ENCODE results near the gene KRT10. TPM values are rescaled to one million over a fixed set of nuclear protein-coding genes. Genes with fewer than 3 reads are reported as not detected.

The KRT10 gene
- total RNA-seq, 2 experiments from 2014 or later, result 32.2 to 37.1 TPM

DNA sequence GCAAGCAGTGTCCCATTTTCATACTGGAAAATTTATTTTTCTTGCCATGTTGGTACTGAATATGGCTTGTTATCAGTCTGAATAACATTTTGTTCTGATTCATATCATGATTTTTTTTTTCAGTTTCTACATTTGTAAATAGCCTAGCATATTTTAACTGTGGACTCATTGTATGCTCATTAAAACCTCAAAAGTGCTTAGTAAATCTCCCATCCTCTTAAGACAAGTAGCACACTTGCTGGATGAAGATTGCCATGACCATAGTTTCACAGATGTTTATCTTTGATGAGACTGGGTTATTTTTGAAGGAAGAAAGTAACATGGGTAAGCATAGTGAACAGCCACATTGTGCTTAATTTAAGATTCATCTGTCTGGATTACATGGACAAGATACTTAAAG lies 878 bp downstream of the KRT10 start:
- Mint-ChIP-seq H3K27me3 (peaks cover 11% of the 10 kb centered on the region), H3K9me3 (peaks cover 2% of the 10 kb centered on the region), H3K36me3 (ENCODE audit: low read depth) (peaks cover 21% of the 10 kb centered on the region), H3K27ac (no peak overlapping the region), H3K4me1 (ENCODE audit: low read depth) (peaks cover 33% of the 10 kb centered on the region), H3K4me3 (no peak overlapping the region)
- ChIA-PET POLR2A (no interaction called here), CTCF (no interaction called here)
- no peaks in the 10 kb centered on the region for H3K27me3 ChIP-seq (ENCODE audit: control insufficient read depth in 1 of 2, insufficient read depth in 2 of 2, low read length in 2 of 2)
- no peak overlapping the region for H3K27ac ChIP-seq (ENCODE audit: low read depth in 1 of 2, low read length in 2 of 2)
- peaks cover 5% of the 10 kb centered on the region for H3K4me1 ChIP-seq (ENCODE audit: insufficient read depth, low read length)
- intact Hi-C loops (cut with DNase I, micrococcal nuclease), result no loop called here
- no peak for ATAC-seq (ENCODE audit: poor library complexity)
- DNase-seq, result no peak
- no peak overlapping the region for H3K4me3 ChIP-seq (ENCODE audit: low read length)
- H3K36me3 ChIP-seq (ENCODE audit: insufficient read depth, low read length), result peaks cover 2% of the 10 kb centered on the region
- H3K9me3 ChIP-seq (ENCODE audit: control insufficient read depth in 1 of 2, insufficient read depth in 1 of 2, low read length in 2 of 2), result no peaks in the 10 kb centered on the region
- TF ChIP-seq CTCF (IDR thresholded peaks at IDR 0.05), result no peak

- H3K27ac Mint-ChIP-seq, result peak overlapping the region; percentile 89
- ChIA-PET CTCF (interaction anchor here (2.2 kb wide), 1 partner anchor 842 kb away, joined by 7 read pairs; no protein-coding TSS in a partner anchor), POLR2A (interaction anchor here (1.1 to 2.9 kb wide), 2 partner anchors 869 to 1197 kb away, joined by 3 to 70 read pairs; partner anchors contain the start of genes DNAJC7 and EIF1)
- peaks cover 33% of the 10 kb centered on the region for H3K4me1 Mint-ChIP-seq (ENCODE audit: low read depth)
- Histone ChIP-seq H3K4me3 (ENCODE audit: low read length) (no peak overlapping the region), H3K27me3 (ENCODE audit: control insufficient read depth in 1 of 2, insufficient read depth in 2 of 2, low read length in 2 of 2) (no peaks in the 10 kb centered on the region), H3K36me3 (ENCODE audit: insufficient read depth, low read length) (peaks cover 2% of the 10 kb centered on the region), H3K9me3 (ENCODE audit: control insufficient read depth in 1 of 2, insufficient read depth in 1 of 2, low read length in 2 of 2) (no peaks in the 10 kb centered on the region), H3K27ac (ENCODE audit: low read depth in 1 of 2, low read length in 2 of 2) (no peak overlapping the region), H3K4me1 (ENCODE audit: insufficient read depth, low read length) (peaks cover 5% of the 10 kb centered on the region)
- peaks cover 2% of the 10 kb centered on the region for H3K9me3 Mint-ChIP-seq
- no peak for TF ChIP-seq CTCF (IDR thresholded peaks at IDR 0.05)
- peaks cover 5% of the 10 kb centered on the region for H3K27me3 Mint-ChIP-seq
- DNase-seq (no peak), ATAC-seq (ENCODE audit: poor library complexity) (no peak)
- peak overlapping the region; percentile 84 for H3K4me3 Mint-ChIP-seq
- intact Hi-C loops (cut with DNase I, micrococcal nuclease), result no loop called here
- peaks cover 24% of the 10 kb centered on the region for H3K36me3 Mint-ChIP-seq (ENCODE audit: low read depth)
Observed at GRCh38 chr17:40820228-40820838, 2.1 kb downstream of the KRT10 start.

DNA sequence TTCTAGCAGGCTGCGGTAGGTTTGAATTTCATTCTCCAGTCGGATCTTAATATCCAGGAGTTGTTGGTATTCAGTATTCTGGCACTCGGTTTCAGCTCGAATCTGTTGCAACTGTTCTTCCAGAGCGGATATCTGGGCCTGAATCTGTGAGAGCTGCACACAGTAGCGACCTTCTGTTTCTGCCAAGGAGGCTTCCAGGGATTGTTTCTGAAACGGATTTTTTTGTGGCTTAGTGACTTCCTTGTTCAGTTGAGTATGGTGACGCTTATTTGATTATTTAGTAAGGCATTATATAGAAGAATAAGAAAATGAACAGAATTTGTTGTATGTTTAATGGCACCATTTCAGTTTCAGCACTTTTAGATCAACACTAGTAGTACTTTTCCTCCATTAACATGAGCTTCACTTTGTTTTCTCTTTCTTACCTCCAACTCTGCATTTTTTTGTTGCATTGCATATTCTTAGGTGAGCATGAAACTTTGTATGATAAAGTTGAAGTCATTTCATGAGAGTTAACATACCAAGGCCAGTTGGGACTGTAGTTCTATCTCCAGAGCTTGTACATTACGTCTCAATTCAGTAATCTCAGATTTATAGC lies 2.8 kb downstream of the KRT10 start:
- Histone ChIP-seq H3K4me1 (ENCODE audit: insufficient read depth, low read length) (peaks cover 5% of the 10 kb centered on the region), H3K36me3 (ENCODE audit: insufficient read depth, low read length) (peaks cover 2% of the 10 kb centered on the region), H3K27ac (ENCODE audit: low read depth in 1 of 2, low read length in 2 of 2) (peak overlapping the region; percentile 62 to 74), H3K9me3 (ENCODE audit: control insufficient read depth in 1 of 2, insufficient read depth in 1 of 2, low read length in 2 of 2) (no peaks in the 10 kb centered on the region), H3K27me3 (ENCODE audit: control insufficient read depth in 1 of 2, insufficient read depth in 2 of 2, low read length in 2 of 2) (no peaks in the 10 kb centered on the region), H3K4me3 (ENCODE audit: low read length) (peak overlapping the region; percentile 59)
- CTCF ChIA-PET, result interaction anchor here (0.6 to 2.2 kb wide), 3 partner anchors 843 to 1033 kb away, joined by 3 to 7 read pairs (median 4); no protein-coding TSS in a partner anchor
- peaks cover 2% of the 10 kb centered on the region for H3K9me3 Mint-ChIP-seq
- H3K27me3 Mint-ChIP-seq, result peaks cover 8% of the 10 kb centered on the region
- TF ChIP-seq CTCF (IDR thresholded peaks at IDR 0.05), result no peak
- POLR2A ChIA-PET, result interaction anchor here (1.1 to 2.9 kb wide), 8 partner anchors 8 to 1198 kb away, joined by 3 to 70 read pairs (median 7); partner anchors contain the start of genes CNP, DNAJC7, EIF1 and SMARCE1
- DNase-seq (peak in 2 of 14 experiments; percentile 13 to 15), ATAC-seq (ENCODE audit: poor library complexity) (no peak)
- H3K27ac Mint-ChIP-seq, result peak overlapping the region; percentile 89
- H3K4me1 Mint-ChIP-seq (ENCODE audit: low read depth), result peaks cover 33% of the 10 kb centered on the region
- peak overlapping the region; percentile 84 for H3K4me3 Mint-ChIP-seq
- H3K36me3 Mint-ChIP-seq (ENCODE audit: low read depth), result peaks cover 24% of the 10 kb centered on the region
- intact Hi-C loops (cut with DNase I, micrococcal nuclease), result loop anchor here in 1 of 2 experiments (2.0 to 5.0 kb wide), 3 partner anchors 869 to 1198 kb away; partner anchors contain the start of genes DNAJC7, EIF1 and P3H4
